OCI-LY3 (cell line): ENCODE measurements around the gene KLK8.

ENCODE experiments used
- H2AFZ ChIP-seq: fragments of 200-600, 300-600 bp; shearing (Covaris generic); 2 replicates; pipeline ENCODE4 v1.6.0; 2014; ENCODE audit warnings: antibody characterized with exemption, low read depth, low read length
- H3K27ac ChIP-seq: fragments of 200-600, 300-600 bp; sonication (generic); 2 replicates; pipeline ENCODE4 v1.5.1; 2014; ENCODE audit warnings: mild to moderate bottlenecking, low read length, moderate library complexity, mixed read lengths
- H3K27me3 ChIP-seq: fragments of 200-600, 300-600 bp; sonication (generic); 2 replicates; pipeline ENCODE4 v1.6.1; 2014; ENCODE audit warnings: low read depth, low read length, mixed read lengths
- H3K36me3 ChIP-seq: fragments of 200-600, 300-600 bp; sonication (generic); replicated peaks from 2 replicates; pipeline ENCODE3; 2014; ENCODE audit warnings: low read depth, low read length, mixed read lengths
- H3K4me1 ChIP-seq: fragments of 300-600, 200-600 bp; sonication (generic); 2 replicates; pipeline ENCODE4 v1.6.1; 2014; ENCODE audit warnings: low read length, mixed read lengths
- H3K4me2 ChIP-seq: fragments of 200-600, 300-600 bp; sonication (generic); 2 replicates; pipeline ENCODE4 v1.6.1; 2014; ENCODE audit warnings: low read length, mixed read lengths
- H3K4me3 ChIP-seq: fragments of 300-600, 200-600 bp; sonication (generic); 2 replicates; pipeline ENCODE4 v1.5.1; 2014; ENCODE audit warnings: antibody characterized with exemption, mild to moderate bottlenecking, low read length, moderate library complexity
- H3K79me2 ChIP-seq: fragments of 300-600, 200-600 bp; shearing (Covaris generic); 2 replicates; pipeline ENCODE4 v1.6.1; 2014; ENCODE audit warnings: mild to moderate bottlenecking, low read length, mixed read lengths
- H3K9ac ChIP-seq: fragments of 300-600, 200-600 bp; shearing (Covaris generic); 2 replicates; pipeline ENCODE4 v1.6.0; 2014; ENCODE audit warnings: mild to moderate bottlenecking, low read length, moderate library complexity
- H3K9me3 ChIP-seq: fragments of 200-600, 300-600 bp; shearing (Covaris generic); 2 replicates; pipeline ENCODE4 v1.6.1; 2014; ENCODE audit warnings: low read length, mixed read lengths; ENCODE audit not compliant: insufficient read depth
- H4K20me1 ChIP-seq: fragments of 200-600, 300-600 bp; sonication (generic); 2 replicates; pipeline ENCODE4 v1.6.1; 2016; ENCODE audit warnings: low read length, mixed read lengths; ENCODE audit not compliant: insufficient read depth
- CTCF ChIP-seq: fragments of 200-600, 300-600 bp; sonication (generic); IDR thresholded peaks from 2 replicates; pipeline ENCODE4 v1.5.1; 2014; ENCODE audit warnings: antibody characterized with exemption, low read length, low read depth
- EZH2phosphoT487 ChIP-seq: fragments of 200-600 bp; shearing (Covaris generic); IDR thresholded peaks from 2 replicates; pipeline ENCODE4 v1.6.1; 2018; ENCODE audit warnings: antibody characterized with exemption, mixed run types, low read depth

KLK8 gene

DNA sequence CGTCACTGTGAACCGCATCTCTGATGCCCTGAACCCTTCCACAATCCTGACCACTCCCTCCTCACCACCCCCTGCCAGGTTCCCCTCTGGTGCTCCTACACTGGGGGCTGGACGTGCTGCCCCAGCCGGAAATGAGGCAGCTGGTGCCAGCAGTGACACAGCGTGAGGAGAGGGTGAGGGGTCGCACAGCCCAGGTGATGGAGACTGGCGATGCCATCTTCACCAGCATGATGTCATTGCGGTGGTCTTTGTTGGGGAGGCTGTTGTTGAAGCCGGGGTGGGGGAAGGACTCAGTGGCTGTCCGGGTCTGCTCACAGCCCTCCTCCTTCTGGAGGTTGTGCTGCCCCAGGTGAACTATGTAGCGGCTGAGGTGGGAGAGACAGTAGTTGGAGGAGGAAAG is 22.5 kb upstream of the KLK8 start:
- H3K27me3 ChIP-seq, result peaks cover 9% of the 10 kb centered on the region; the same call in 1 of the 2 replicates
- no peaks in the 10 kb centered on the region for H3K9me3 ChIP-seq
- H4K20me1 ChIP-seq, result no peaks in the 10 kb centered on the region
- H2AFZ ChIP-seq, result no peak overlapping the region
- no peaks in the 10 kb centered on the region for H3K36me3 ChIP-seq
- H3K4me2 ChIP-seq, result no peak overlapping the region
- no peak overlapping the region for H3K4me3 ChIP-seq
- H3K79me2 ChIP-seq, result no peaks in the 10 kb centered on the region
- no peak overlapping the region for H3K27ac ChIP-seq
- 0 out of 2 replicates have a peak, but pooled peaks cover 3% of the 10 kb centered on the region for H3K4me1 ChIP-seq
- TF ChIP-seq CTCF, result no peak
- TF ChIP-seq EZH2phosphoT487, result no peak
- H3K9ac ChIP-seq, result no peak overlapping the region

GRCh38 chr19:51022526-51022925 is 21.1 kb upstream of the KLK8 start:
- no peak overlapping the region for H3K9ac ChIP-seq
- peaks cover 9% of the 10 kb centered on the region; the same call in 1 of the 2 replicates for H3K27me3 ChIP-seq
- H3K4me2 ChIP-seq, result no peak overlapping the region
- no peaks in the 10 kb centered on the region for H3K79me2 ChIP-seq
- no peaks in the 10 kb centered on the region for H3K36me3 ChIP-seq
- H3K4me3 ChIP-seq, result no peak overlapping the region
- TF ChIP-seq EZH2phosphoT487, result no peak
- no peak for TF ChIP-seq CTCF
- no peak overlapping the region for H3K27ac ChIP-seq
- no peaks in the 10 kb centered on the region for H3K9me3 ChIP-seq
- H3K4me1 ChIP-seq, result 0 out of 2 replicates have a peak, but pooled peaks cover 3% of the 10 kb centered on the region
- H2AFZ ChIP-seq, result no peak overlapping the region
- H4K20me1 ChIP-seq, result no peaks in the 10 kb centered on the region

GRCh38 chr19:51020988-51021651 is 19.7 kb upstream of the KLK8 start:
- H3K4me3 ChIP-seq, result no peak overlapping the region
- TF ChIP-seq EZH2phosphoT487 (no peak), CTCF (peak; percentile 90)
- H3K27ac ChIP-seq, result no peak overlapping the region
- H3K9me3 ChIP-seq, result no peaks in the 10 kb centered on the region
- H3K79me2 ChIP-seq, result no peaks in the 10 kb centered on the region
- no peaks in the 10 kb centered on the region for H3K36me3 ChIP-seq
- H3K4me2 ChIP-seq, result peak overlapping the region; percentile 35
- peak overlapping the region; percentile 68 for H2AFZ ChIP-seq
- no peak overlapping the region for H3K9ac ChIP-seq
- 0 out of 2 replicates have a peak, but pooled peaks cover 3% of the 10 kb centered on the region for H3K4me1 ChIP-seq
- no peaks in the 10 kb centered on the region for H4K20me1 ChIP-seq
- peaks cover 9% of the 10 kb centered on the region; the same call in 1 of the 2 replicates for H3K27me3 ChIP-seq

DNA sequence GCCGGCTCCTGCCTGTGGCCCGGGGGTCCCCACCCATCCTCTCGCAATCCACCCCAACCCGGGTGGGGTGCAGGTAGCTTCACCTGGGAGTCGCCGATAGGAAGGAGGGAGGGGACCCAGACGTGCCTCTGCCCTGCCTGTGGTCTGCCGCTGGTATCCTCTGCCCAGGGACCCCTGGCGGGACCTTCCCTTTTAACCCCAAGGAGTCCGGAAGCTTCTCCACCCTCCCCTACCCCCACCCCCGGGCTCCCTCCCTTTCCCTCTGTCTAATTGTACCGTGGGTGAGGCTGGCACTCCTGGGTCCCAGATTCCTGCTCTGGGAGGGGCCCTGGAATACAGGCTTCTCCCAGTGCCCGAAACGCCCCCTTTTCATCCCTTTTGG is 18.1 kb upstream of the KLK8 start, which contains the start of gene KLK10:
Gene KLK10 (minus strand): TSS at position 166 of the 382 bp plus-strand sequence. CDS start 579 bp downstream, outside the sequence.
- no peaks in the 10 kb centered on the region for H3K9me3 ChIP-seq
- no peak within 1 kb of the TSS for H3K9ac ChIP-seq
- no peak within 1 kb of the TSS for H3K27ac ChIP-seq
- 0 out of 2 replicates have a peak, but pooled peaks cover 3% of the 10 kb centered on the region for H3K4me1 ChIP-seq
- H3K27me3 ChIP-seq, result no peaks in the 10 kb centered on the region
- no peaks in the 10 kb centered on the region for H3K79me2 ChIP-seq
- H3K4me2 ChIP-seq, result no peak within 1 kb of the TSS
- no peaks in the 10 kb centered on the region for H4K20me1 ChIP-seq
- no peaks in the 10 kb centered on the region for H3K36me3 ChIP-seq
- TF ChIP-seq EZH2phosphoT487 (no peak), CTCF (no peak)
- H3K4me3 ChIP-seq, result no peak within 1 kb of the TSS
- no peak within 1 kb of the TSS for H2AFZ ChIP-seq
